ENCODE measurements around the gene MORN1.
"Not testable (repeated sequence)": the region's sequence is repeated elsewhere in the genome, so short reads cannot be mapped to it uniquely, and the experiment has no call there.

Gene MORN1

GRCh38 chr1:2334883-2335534 lies 56.3 kb downstream of the MORN1 start:
- no peak for DNase-seq

DNA sequence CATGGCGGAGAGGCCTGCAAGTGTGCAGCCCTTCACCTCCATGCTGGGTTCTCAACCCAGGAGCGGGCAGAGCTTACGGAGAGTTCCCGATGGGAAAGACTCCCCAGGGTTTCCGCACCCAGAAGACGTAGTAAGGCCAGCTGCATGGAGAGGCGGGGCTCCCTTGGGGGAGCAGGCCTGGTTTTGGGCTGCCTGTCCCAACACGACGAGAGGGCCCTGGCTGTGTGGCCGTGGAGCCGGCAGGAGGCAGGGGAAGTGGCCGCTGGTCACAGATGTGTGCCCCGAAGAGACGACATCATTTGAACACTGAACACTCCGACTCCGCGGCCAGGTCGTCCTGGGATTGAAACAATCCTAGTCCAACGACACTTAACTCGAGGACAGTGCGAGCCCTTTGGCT lies 57.0 kb downstream of the MORN1 start:
- no peak for DNase-seq

GRCh38 chr1:2331580-2331979 lies 59.8 kb downstream of the MORN1 start:
- DNase-seq, result not testable (repeated sequence)

- no peak for DNase-seq
Measured at GRCh38 chr1:2331200-2331544, 60.2 kb downstream of the MORN1 start.

- no peak for DNase-seq
Measured at GRCh38 chr1:2330519-2331199, 60.7 kb downstream of the MORN1 start.

DNA sequence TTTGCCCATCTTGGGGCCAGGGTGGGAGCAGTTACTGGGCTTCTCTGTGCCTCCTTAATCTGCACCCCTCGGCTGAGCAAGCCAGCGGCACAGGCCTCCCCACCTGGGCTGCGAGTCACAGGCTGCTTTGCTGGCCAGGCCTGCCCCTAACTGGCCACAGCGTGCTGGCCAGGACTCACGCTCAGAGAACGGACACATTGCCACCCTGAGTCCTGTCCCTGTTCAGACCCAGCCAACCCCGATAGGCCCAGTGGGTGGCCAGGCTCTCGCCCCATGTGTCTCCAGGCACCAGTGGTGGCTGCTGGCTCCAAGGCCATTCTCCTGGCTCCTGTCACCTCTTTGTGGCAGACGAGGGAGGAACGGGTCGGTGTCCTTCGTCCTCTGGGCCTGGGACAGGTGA lies 61.3 kb downstream of the MORN1 start:
- DNase-seq, result no peak

- no peak for DNase-seq
Measured at GRCh38 chr1:2328676-2329455, 62.5 kb downstream of the MORN1 start.

GRCh38 chr1:2327841-2328240 lies 63.5 kb downstream of the MORN1 start:
- DNase-seq, result no peak

GRCh38 chr1:2327162-2327561 lies 64.2 kb downstream of the MORN1 start:
- DNase-seq, result not testable (repeated sequence)

DNA sequence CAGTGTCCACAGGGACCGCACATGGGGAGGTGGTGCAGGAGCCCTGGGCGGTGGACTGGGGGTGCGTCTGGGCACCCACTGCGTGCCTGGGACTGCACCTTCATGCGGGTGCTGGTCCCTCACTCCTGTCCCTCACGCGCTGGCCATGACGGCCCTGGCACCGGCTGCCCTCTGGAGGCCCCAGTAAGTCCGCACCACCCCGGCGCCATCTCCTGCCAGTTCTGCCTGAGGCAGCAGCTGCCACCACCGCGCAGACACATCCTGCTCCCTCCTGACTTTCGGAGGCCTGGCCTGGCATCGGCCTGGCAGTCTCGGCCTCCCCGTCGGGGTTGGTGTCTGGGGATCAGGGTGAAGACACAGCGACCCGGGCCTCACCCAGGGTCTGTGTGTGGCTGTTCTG lies 64.8 kb downstream of the MORN1 start:
- DNase-seq, result no peak

DNA sequence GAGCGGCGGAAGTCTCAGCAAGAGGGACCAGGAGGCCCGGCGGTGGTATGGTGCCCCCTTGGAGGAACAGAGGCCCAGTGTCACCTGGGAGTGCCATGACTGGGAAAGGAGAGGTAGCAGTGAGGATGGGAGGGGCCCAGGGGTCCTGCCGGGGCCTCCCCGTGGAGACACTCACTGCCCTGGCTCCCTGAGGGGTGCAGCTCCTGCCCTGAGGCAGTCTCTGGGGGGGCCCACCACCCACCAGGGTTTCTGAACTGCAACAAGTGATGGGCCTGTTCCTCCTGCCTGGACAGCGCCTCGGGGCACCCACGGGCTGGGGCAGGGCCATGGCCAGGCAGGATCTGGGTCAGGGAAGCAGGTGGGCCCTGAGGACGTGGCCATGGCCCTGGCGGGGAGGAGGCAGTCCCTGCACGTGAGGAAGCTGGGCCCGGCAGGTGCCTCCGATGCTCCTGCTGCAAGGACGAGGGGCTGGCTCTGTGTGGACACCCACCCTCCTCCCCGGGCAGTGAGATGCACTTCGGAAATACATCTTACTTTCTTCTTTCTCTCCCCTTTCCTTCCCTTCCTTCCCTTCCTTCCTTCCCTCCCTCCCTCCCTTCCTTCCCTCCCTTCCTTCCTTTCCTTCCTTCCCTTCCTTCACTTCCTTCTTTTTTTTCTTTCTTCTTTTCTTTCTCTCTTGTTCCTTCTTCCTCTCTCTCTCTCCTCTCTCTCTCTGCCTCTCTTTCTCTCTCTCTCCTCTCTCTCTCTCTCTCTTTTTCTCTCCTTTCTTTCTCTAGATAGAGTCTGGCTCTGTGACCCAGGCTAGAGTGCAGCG lies 66.6 kb downstream of the MORN1 start:
- DNase-seq, result no peak

GRCh38 chr1:2323451-2323974 lies 67.8 kb downstream of the MORN1 start:
- DNase-seq, result no peak

GRCh38 chr1:2322581-2323211 lies 68.7 kb downstream of the MORN1 start:
- DNase-seq, result no peak

GRCh38 chr1:2322065-2322571 lies 69.2 kb downstream of the MORN1 start:
- DNase-seq, result no peak

- no peak for DNase-seq
Measured at GRCh38 chr1:2320760-2321667, 70.3 kb downstream of the MORN1 start.

DNA sequence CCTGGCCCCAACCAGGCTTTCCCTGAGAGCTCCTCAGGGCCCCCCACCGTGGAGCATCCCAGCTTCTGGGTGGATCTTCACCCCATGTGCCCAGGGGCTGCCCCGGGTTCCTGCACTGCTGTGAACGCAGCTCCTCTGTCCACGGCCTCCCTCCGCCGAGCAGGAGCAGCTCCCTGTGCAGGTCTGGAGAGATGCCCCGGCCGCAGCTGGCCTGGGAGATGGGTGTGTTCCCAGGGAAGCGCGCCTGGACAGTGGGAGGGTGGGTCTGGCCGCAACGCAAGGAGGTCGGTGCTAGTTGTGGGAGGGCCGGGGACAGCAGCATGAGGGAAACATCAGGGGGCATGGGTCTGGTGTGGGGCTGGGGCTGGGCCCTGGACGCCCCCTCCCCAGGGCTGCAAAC lies 71.3 kb downstream of the MORN1 start:
- DNase-seq, result no peak

DNA sequence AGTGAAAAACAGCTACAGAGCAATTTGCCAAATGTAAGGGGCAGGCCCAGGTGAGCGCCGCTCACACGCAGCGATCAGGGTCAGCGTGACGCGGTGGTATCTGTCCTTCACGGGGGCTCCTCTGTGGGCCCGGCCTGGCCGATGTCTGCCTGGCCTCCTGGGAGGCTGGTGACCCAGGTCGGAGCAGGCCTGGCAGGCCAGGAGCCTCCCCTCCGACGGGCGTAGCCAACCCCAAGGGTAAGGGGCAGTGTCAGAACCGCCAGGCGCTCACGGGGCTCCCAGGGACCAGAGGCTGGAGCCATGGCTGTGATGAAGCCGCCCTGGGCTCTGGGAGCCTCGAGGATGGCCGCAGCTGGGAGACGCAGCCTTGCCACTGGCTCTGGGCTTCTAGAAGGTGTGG lies 72.1 kb downstream of the MORN1 start:
- no peak for DNase-seq

DNA sequence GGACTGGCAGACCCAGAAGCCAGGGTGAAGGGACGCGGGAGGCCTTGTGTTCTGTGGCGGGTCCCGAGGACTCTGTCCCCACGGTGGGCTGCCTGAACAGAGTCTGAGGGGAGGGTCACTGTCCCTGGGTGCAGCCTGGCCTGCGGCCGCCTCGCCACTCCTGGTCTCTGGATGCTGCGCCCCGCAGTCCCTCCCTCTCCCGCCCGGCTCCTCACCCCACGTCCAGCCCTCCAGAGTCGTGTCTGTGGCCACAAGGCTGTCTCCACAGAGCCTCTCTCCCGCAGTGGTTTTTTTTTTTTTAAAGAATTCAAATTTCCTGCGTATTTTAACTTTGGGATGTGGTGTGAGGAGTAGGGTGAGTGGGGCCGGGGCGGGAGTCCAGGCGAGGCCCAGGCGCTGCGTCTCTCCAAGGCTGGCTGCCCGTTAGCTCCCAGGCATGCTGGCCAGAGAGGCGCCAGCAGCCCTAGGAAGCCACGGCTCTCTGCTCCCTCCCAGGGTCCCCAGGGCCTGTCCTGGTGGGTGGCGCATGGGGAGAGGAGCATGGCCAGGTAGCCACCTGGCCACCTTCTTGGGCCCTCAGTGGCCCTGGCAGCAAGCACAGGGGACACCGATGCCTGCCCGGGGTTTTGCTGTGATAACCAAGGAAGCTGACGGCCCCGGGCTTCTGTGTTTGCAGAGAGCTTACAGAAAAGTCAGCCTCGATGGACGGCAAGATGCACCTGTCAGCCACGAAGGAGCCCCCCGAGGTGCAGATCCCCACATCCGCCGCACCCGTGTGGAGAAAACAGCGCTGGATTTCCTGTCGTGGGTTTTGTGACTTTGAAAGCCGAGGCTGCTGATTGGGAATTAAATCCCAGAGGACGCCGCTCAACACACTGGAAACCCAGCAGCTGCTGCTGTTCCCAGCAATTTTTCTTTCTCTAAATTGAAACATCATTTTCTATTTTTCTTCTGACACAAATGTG lies 72.8 kb downstream of the MORN1 start:
- DNase-seq, result no peak

- no peak for DNase-seq
Measured at GRCh38 chr1:2317230-2318065, 73.9 kb downstream of the MORN1 start.
